Measurements from ENCODE around the gene TMEM248.
"Not testable (repeated sequence)": the region's sequence is repeated elsewhere in the genome, so short reads cannot be mapped to it uniquely, and the experiment has no call there.

Gene TMEM248, protein sequence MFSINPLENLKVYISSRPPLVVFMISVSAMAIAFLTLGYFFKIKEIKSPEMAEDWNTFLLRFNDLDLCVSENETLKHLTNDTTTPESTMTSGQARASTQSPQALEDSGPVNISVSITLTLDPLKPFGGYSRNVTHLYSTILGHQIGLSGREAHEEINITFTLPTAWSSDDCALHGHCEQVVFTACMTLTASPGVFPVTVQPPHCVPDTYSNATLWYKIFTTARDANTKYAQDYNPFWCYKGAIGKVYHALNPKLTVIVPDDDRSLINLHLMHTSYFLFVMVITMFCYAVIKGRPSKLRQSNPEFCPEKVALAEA

DNA sequence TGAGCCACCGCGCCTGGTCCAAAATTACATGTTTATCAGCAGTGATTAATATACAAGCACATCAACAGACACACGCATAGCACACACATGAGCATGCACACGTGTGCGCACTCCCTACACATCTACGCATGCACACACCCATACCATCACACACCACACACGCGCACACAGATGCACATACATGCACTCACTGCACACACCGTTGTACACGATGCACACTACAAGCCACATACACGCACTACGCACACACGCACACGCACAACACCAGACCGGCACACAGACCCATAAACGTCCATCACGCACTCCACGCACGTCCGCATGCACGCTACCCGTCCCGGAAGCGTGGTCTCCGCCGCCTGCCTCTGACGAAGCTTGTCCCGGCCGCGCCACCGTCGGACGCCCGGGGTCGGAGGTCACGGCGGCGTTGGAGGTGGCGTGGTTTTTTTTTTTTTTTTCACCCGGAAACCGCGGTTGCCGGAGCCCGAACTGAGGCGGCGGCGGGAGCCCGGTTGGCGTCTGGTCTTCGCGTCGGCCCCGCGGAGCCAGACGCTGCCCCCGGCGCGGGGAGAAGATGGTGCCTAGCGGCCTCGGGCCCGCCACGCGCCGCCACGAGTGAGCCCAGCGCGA, at the start of gene TMEM248:
Gene TMEM248, plus strand, starts transcription at position 457 of the 627 bp plus-strand sequence. CDS start 20,641 bp downstream, outside the sequence.
- Histone ChIP-seq H3K4me3 (ENCODE audit: low read length in 2 of 2) (peak within 1 kb of the TSS; percentile 99 to 100), H3K9ac (ENCODE audit: low read depth in 1 of 2, low read length in 2 of 2) (peak within 1 kb of the TSS; percentile 91 to 92), H3K4me1 (ENCODE audit: control insufficient read depth in 2 of 2, insufficient read depth in 2 of 2, low read length in 2 of 2) (peaks cover 14 to 17% of the 10 kb centered on the region in 2 donors), H3K27me3 (ENCODE audit: control insufficient read depth in 2 of 2, insufficient read depth in 2 of 2, low read length in 2 of 2) (no peaks in the 10 kb centered on the region), H3K9me3 (ENCODE audit: control insufficient read depth in 2 of 2, low read length in 2 of 2) (no peaks in the 10 kb centered on the region), H3K27ac (ENCODE audit: low read depth in 2 of 2, low read length in 2 of 2) (peak within 1 kb of the TSS; percentile 77 to 78), H3K36me3 (ENCODE audit: control insufficient read depth in 2 of 2, insufficient read depth in 2 of 2, low read length in 2 of 2) (peaks cover 3 to 4% of the 10 kb centered on the region in 2 donors)

DNA sequence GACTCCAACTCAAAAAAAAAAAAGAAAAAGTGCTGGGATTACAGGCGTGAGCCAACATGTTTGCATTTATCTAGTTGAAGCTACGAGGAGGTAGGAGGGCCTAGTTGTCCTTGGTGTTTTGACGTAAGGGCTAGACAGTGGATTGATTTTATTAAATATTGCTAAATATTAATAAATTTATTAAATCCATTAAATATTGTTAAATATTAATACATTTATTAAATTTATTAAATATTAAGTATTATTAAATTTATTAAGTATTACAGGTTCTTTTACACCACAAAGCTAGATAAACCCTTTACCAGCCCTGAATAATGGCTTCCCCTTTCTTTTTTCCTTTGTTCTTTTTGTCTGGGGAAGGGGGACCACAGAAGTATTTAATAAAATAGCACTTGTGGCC, 47.5 kb upstream of the TMEM248 start:
- Histone ChIP-seq H3K9me3 (ENCODE audit: control insufficient read depth in 2 of 2, low read length in 2 of 2) (no peaks in the 10 kb centered on the region), H3K27ac (ENCODE audit: low read depth in 2 of 2, low read length in 2 of 2) (no peak overlapping the region), H3K36me3 (ENCODE audit: control insufficient read depth in 2 of 2, insufficient read depth in 2 of 2, low read length in 2 of 2) (no peaks in the 10 kb centered on the region), H3K4me3 (ENCODE audit: low read length in 2 of 2) (no peak overlapping the region), H3K27me3 (ENCODE audit: control insufficient read depth in 2 of 2, insufficient read depth in 2 of 2, low read length in 2 of 2) (no peaks in the 10 kb centered on the region), H3K9ac (ENCODE audit: low read depth in 1 of 2, low read length in 2 of 2) (no peak overlapping the region), H3K4me1 (ENCODE audit: control insufficient read depth in 2 of 2, insufficient read depth in 2 of 2, low read length in 2 of 2) (no peaks in the 10 kb centered on the region)

DNA sequence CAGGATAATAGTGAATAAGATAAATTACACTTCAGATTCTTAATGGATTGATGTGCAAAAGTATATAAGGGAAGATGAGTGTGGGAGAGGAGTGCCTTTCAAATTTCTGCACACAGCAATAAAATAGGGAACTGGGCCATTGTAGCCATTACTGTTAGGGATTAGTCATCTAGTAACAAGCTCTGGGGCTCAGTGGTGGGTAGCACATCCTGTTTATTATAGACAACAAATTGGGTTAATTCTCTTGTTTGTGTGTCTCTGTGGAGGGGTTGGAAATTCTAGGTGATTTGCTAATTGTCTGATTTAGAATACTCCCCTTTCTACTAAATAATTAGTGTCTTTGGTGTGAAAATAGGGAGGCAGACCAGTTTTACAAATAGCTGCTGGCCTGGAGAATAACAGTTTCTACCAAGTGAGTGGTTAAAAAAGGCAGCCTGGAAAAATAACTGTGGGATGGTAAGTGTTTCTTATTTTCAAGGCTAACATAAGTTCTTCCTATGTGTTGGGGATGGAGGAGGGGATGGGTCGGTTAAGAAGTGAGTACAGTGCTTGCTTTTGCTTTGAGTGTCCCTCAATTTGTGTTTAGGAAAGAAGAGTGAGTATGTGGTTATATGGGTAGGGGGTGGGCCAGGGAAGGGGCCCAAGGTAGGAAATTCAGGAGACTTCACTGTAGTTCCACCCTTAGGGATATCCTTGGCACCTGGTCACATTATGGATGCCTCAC, 43.3 kb upstream of the TMEM248 start:
- H3K9me3 ChIP-seq (ENCODE audit: control insufficient read depth in 2 of 2, low read length in 2 of 2), result no peaks in the 10 kb centered on the region

DNA sequence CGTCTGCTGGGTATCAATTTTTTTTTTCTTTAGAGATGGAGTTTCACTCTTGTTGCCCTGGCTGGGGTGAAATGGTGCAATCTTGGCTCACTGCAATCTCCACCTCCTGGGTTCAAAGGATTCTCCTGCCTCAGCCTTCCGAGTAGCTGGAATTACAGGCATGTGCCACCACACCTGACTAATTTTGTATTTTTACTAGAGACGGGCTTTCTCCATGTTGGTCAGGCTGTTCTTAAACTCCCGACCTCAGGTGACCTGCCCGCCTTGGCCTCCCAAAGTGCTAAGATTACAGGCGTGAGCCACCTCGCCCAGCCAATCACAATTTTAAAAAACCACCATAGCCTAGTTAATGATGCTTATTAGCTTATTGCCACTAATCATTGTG, 42.7 kb upstream of the TMEM248 start:
- not testable (repeated sequence) for H3K9me3 ChIP-seq (ENCODE audit: control insufficient read depth in 2 of 2, low read length in 2 of 2); H3K36me3 ChIP-seq (ENCODE audit: control insufficient read depth in 2 of 2, insufficient read depth in 2 of 2, low read length in 2 of 2); H3K27me3 ChIP-seq (ENCODE audit: control insufficient read depth in 2 of 2, insufficient read depth in 2 of 2, low read length in 2 of 2); H3K4me3 ChIP-seq (ENCODE audit: low read length in 2 of 2); H3K9ac ChIP-seq (ENCODE audit: low read depth in 1 of 2, low read length in 2 of 2); H3K27ac ChIP-seq (ENCODE audit: low read depth in 2 of 2, low read length in 2 of 2); H3K4me1 ChIP-seq (ENCODE audit: control insufficient read depth in 2 of 2, insufficient read depth in 2 of 2, low read length in 2 of 2)

More for the DNA sequence above, 43.3 kb upstream of the TMEM248 start:
- Histone ChIP-seq H3K4me3 (ENCODE audit: low read length in 2 of 2) (no peak overlapping the region), H3K27me3 (ENCODE audit: control insufficient read depth in 2 of 2, insufficient read depth in 2 of 2, low read length in 2 of 2) (no peaks in the 10 kb centered on the region), H3K4me1 (ENCODE audit: control insufficient read depth in 2 of 2, insufficient read depth in 2 of 2, low read length in 2 of 2) (peaks cover 0 to 4% of the 10 kb centered on the region in 2 donors), H3K36me3 (ENCODE audit: control insufficient read depth in 2 of 2, insufficient read depth in 2 of 2, low read length in 2 of 2) (peaks cover 0 to 3% of the 10 kb centered on the region in 2 donors), H3K9ac (ENCODE audit: low read depth in 1 of 2, low read length in 2 of 2) (no peak overlapping the region), H3K27ac (ENCODE audit: low read depth in 2 of 2, low read length in 2 of 2) (no peak overlapping the region)

DNA sequence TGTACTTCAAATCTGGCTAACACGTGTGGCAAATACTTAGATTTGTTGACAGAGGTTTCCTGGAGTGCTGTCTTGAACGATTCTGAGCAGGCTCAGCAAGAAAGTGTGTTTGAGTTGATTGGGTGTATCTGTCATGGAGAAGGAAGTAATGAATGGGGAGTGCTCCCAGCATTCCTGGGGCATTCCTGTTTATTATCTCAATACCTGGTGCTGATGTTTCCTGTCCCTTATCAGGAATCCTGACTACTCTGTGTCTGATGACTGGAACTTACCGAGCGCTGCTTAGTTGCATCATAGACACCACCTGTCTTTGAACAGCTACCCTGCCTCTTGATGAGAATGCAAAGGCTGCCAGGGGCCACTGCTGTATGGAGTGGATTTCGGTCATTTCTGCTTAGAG, 41.0 kb upstream of the TMEM248 start:
- Histone ChIP-seq H3K9me3 (ENCODE audit: control insufficient read depth in 2 of 2, low read length in 2 of 2) (no peaks in the 10 kb centered on the region), H3K9ac (ENCODE audit: low read depth in 1 of 2, low read length in 2 of 2) (no peak overlapping the region), H3K4me3 (ENCODE audit: low read length in 2 of 2) (no peak overlapping the region), H3K27ac (ENCODE audit: low read depth in 2 of 2, low read length in 2 of 2) (no peak overlapping the region), H3K4me1 (ENCODE audit: control insufficient read depth in 2 of 2, insufficient read depth in 2 of 2, low read length in 2 of 2) (peaks cover 0 to 4% of the 10 kb centered on the region in 2 donors), H3K27me3 (ENCODE audit: control insufficient read depth in 2 of 2, insufficient read depth in 2 of 2, low read length in 2 of 2) (no peaks in the 10 kb centered on the region), H3K36me3 (ENCODE audit: control insufficient read depth in 2 of 2, insufficient read depth in 2 of 2, low read length in 2 of 2) (peaks cover 0 to 5% of the 10 kb centered on the region in 2 donors)

GRCh38 chr7:66880577-66880976, 40.4 kb upstream of the TMEM248 start:
- not testable (repeated sequence) for H3K9me3 ChIP-seq (ENCODE audit: control insufficient read depth in 2 of 2, low read length in 2 of 2); H3K27me3 ChIP-seq (ENCODE audit: control insufficient read depth in 2 of 2, insufficient read depth in 2 of 2, low read length in 2 of 2); H3K27ac ChIP-seq (ENCODE audit: low read depth in 2 of 2, low read length in 2 of 2); H3K36me3 ChIP-seq (ENCODE audit: control insufficient read depth in 2 of 2, insufficient read depth in 2 of 2, low read length in 2 of 2); H3K4me1 ChIP-seq (ENCODE audit: control insufficient read depth in 2 of 2, insufficient read depth in 2 of 2, low read length in 2 of 2); H3K9ac ChIP-seq (ENCODE audit: low read depth in 1 of 2, low read length in 2 of 2); H3K4me3 ChIP-seq (ENCODE audit: low read length in 2 of 2)

DNA sequence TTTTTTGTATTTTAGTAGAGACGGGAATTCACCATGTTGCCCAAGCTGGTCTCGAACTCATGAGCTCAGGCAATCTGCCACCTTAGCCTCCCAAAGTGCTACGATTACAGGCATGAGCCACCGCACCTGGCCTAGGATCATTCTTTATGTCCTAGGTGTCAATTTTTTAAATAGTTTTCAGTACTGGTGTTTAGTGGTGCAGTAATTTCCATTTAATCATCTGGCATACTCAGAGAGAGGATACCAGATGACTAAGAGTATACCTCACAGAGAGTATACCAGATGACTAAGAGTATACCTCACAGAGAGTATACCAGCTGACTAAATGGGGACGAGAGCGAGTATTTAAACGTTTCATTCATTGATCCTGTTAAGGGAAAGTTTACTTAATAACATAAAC, 37.3 kb upstream of the TMEM248 start:
- peaks cover 0 to 4% of the 10 kb centered on the region in 2 donors for H3K4me1 ChIP-seq (ENCODE audit: control insufficient read depth in 2 of 2, insufficient read depth in 2 of 2, low read length in 2 of 2)

DNA sequence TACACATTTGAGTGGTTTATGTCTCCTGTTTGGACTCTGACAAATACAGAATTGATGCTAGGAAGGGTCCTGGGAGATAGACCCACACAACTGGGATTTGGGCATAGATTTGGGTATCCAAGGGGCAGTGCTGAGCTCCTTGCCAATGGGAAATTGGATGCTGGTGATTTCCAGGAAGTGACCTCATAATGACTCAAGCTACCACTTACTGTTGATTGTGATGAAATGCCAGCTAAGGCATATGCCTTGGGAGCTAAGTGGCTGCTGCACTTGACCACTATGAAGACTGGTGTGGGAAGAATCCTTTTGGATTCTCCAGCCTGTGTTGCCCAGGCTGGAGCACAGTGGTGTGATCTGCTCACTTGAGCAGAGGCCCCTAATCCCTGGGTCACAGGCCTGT, 36.5 kb upstream of the TMEM248 start:
- not testable (repeated sequence) for H3K27me3 ChIP-seq (ENCODE audit: control insufficient read depth in 2 of 2, insufficient read depth in 2 of 2, low read length in 2 of 2); H3K4me3 ChIP-seq (ENCODE audit: low read length in 2 of 2); H3K4me1 ChIP-seq (ENCODE audit: control insufficient read depth in 2 of 2, insufficient read depth in 2 of 2, low read length in 2 of 2); H3K36me3 ChIP-seq (ENCODE audit: control insufficient read depth in 2 of 2, insufficient read depth in 2 of 2, low read length in 2 of 2); H3K9me3 ChIP-seq (ENCODE audit: control insufficient read depth in 2 of 2, low read length in 2 of 2); H3K27ac ChIP-seq (ENCODE audit: low read depth in 2 of 2, low read length in 2 of 2); H3K9ac ChIP-seq (ENCODE audit: low read depth in 1 of 2, low read length in 2 of 2)

More for the DNA sequence above, 37.3 kb upstream of the TMEM248 start:
- H3K27ac ChIP-seq (ENCODE audit: low read depth in 2 of 2, low read length in 2 of 2), result no peak overlapping the region
- H3K27me3 ChIP-seq (ENCODE audit: control insufficient read depth in 2 of 2, insufficient read depth in 2 of 2, low read length in 2 of 2), result no peaks in the 10 kb centered on the region
- peaks cover 0 to 5% of the 10 kb centered on the region in 2 donors for H3K36me3 ChIP-seq (ENCODE audit: control insufficient read depth in 2 of 2, insufficient read depth in 2 of 2, low read length in 2 of 2)
- no peaks in the 10 kb centered on the region for H3K9me3 ChIP-seq (ENCODE audit: control insufficient read depth in 2 of 2, low read length in 2 of 2)
- H3K9ac ChIP-seq (ENCODE audit: low read depth in 1 of 2, low read length in 2 of 2), result no peak overlapping the region
- no peak overlapping the region for H3K4me3 ChIP-seq (ENCODE audit: low read length in 2 of 2)

- no peak overlapping the region for H3K27ac ChIP-seq (ENCODE audit: low read depth in 2 of 2, low read length in 2 of 2)
- no peaks in the 10 kb centered on the region for H3K4me1 ChIP-seq (ENCODE audit: control insufficient read depth in 2 of 2, insufficient read depth in 2 of 2, low read length in 2 of 2)
- no peaks in the 10 kb centered on the region for H3K9me3 ChIP-seq (ENCODE audit: control insufficient read depth in 2 of 2, low read length in 2 of 2)
- H3K36me3 ChIP-seq (ENCODE audit: control insufficient read depth in 2 of 2, insufficient read depth in 2 of 2, low read length in 2 of 2), result peaks cover 0 to 4% of the 10 kb centered on the region in 2 donors
- no peaks in the 10 kb centered on the region for H3K27me3 ChIP-seq (ENCODE audit: control insufficient read depth in 2 of 2, insufficient read depth in 2 of 2, low read length in 2 of 2)
- no peak overlapping the region for H3K4me3 ChIP-seq (ENCODE audit: low read length in 2 of 2)
- H3K9ac ChIP-seq (ENCODE audit: low read depth in 1 of 2, low read length in 2 of 2), result no peak overlapping the region
These were observed 34.9 kb upstream of the TMEM248 start for GRCh38 chr7:66886152-66886551.

GRCh38 chr7:66888223-66888622, 32.8 kb upstream of the TMEM248 start:
- H3K36me3 ChIP-seq (ENCODE audit: control insufficient read depth in 2 of 2, insufficient read depth in 2 of 2, low read length in 2 of 2), result not testable (repeated sequence)

More at GRCh38 chr7:66888223-66888622, 32.8 kb upstream of the TMEM248 start:
- not testable (repeated sequence) for H3K27ac ChIP-seq (ENCODE audit: low read depth in 2 of 2, low read length in 2 of 2); H3K4me3 ChIP-seq (ENCODE audit: low read length in 2 of 2); H3K27me3 ChIP-seq (ENCODE audit: control insufficient read depth in 2 of 2, insufficient read depth in 2 of 2, low read length in 2 of 2); H3K9me3 ChIP-seq (ENCODE audit: control insufficient read depth in 2 of 2, low read length in 2 of 2); H3K4me1 ChIP-seq (ENCODE audit: control insufficient read depth in 2 of 2, insufficient read depth in 2 of 2, low read length in 2 of 2); H3K9ac ChIP-seq (ENCODE audit: low read depth in 1 of 2, low read length in 2 of 2)
